ENCODE data around the gene CCL18. TPM values are rescaled to one million over a fixed set of nuclear protein-coding genes. Genes with fewer than 3 reads are reported as not detected.

The CCL18 gene
- polyA plus RNA-seq, 1 of the 3 experiments (the other 2 are of a cell fraction): not detected

GRCh38 chr17:36030956-36031355 lies 33.1 kb upstream of the CCL18 start (continued):
- no peak for TF ChIP-seq USF2 (IDR thresholded peaks at IDR 0.05; ENCODE audit: borderline replicate concordance, low read depth, low read length)

DNA sequence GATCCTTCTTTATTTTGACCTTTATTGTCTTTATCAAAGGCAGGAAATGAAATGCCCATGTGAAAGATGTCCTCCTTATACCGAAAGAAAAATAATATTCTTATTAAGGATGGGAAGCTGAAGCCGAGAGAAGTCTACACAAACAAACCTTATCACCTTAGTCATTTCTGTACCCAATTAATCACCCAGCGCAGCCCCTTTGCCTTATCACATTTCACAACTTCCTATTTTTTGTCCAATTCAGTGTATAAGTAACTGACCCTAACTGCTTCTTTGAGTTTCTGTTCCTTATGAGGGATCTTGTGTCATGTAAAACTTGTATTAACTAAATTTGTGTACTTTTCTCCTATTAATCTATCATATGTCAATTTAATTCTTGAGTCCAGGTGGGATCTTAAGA lies 29.9 kb upstream of the CCL18 start:
- H2AFZ ChIP-seq (ENCODE audit: low read depth): no peak overlapping the region
- no peaks in the 10 kb centered on the region for H3K79me2 ChIP-seq (ENCODE audit: insufficient read depth)
- no peaks in the 10 kb centered on the region for H3K4me1 ChIP-seq (ENCODE audit: control insufficient read depth in 1 of 2, insufficient read depth in 2 of 2, low read depth in 1 of 2, low read length in 1 of 2)
- no peak overlapping the region for H3K4me3 ChIP-seq (ENCODE audit: low read depth in 2 of 2, low read length in 1 of 2)
- H3K27me3 ChIP-seq (ENCODE audit: insufficient read depth): no peaks in the 10 kb centered on the region; the same call in 1 of the 2 replicates
- H3K36me3 ChIP-seq (replicated peaks in 1 of 2; ENCODE audit: control insufficient read depth in 1 of 2, insufficient read depth in 2 of 2, low read length in 1 of 2): no peaks in the 10 kb centered on the region
- ChIA-PET POLR2A (no interaction called here), CTCF (no interaction called here)
- no peak for DNase-seq
- H3K27ac ChIP-seq (ENCODE audit: low read depth in 2 of 2, low read length in 1 of 2): no peak overlapping the region
- no peak for TF ChIP-seq FOSL2 (IDR thresholded peaks at IDR 0.05; ENCODE audit: borderline replicate concordance, low read depth)
- no peak for TF ChIP-seq CHD2 (IDR thresholded peaks at IDR 0.05; ENCODE audit: low read length, partially characterized antibody)
- TF ChIP-seq MXI1 (IDR thresholded peaks at IDR 0.05; ENCODE audit: low read depth, low read length): no peak
- TF ChIP-seq, protein P1, sequence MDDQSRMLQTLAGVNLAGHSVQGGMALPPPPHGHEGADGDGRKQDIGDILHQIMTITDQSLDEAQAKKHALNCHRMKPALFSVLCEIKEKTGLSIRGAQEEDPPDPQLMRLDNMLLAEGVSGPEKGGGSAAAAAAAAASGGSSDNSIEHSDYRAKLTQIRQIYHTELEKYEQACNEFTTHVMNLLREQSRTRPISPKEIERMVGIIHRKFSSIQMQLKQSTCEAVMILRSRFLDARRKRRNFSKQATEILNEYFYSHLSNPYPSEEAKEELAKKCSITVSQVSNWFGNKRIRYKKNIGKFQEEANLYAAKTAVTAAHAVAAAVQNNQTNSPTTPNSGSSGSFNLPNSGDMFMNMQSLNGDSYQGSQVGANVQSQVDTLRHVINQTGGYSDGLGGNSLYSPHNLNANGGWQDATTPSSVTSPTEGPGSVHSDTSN (IDR thresholded peaks at IDR 0.05): no peak
- no peak for TF ChIP-seq RFX5 (IDR thresholded peaks at IDR 0.05; ENCODE audit: low read length)
- TF ChIP-seq NRF1 (IDR thresholded peaks at IDR 0.05; ENCODE audit: low read depth, low read length): no peak
- TF ChIP-seq YY1 (IDR thresholded peaks at IDR 0.05; ENCODE audit: low read depth): no peak
- no peak for TF ChIP-seq SMC3 (IDR thresholded peaks at IDR 0.05; ENCODE audit: low read depth, low read length)
- no peak for TF ChIP-seq NFIC (IDR thresholded peaks at IDR 0.05; ENCODE audit: borderline replicate concordance)
- no peaks in the 10 kb centered on the region for H3K9me2 ChIP-seq
- H3K4me2 ChIP-seq: no peak overlapping the region
- no peaks in the 10 kb centered on the region for H3K9me3 ChIP-seq
- 3% methylated on average over 3 of the region's 3 CpGs for WGBS (ENCODE audit: low lambda C conversion rate)
- no peaks in the 10 kb centered on the region for H3F3A ChIP-seq (replicated peaks; ENCODE audit: insufficient read depth)
- no peaks in the 10 kb centered on the region for H4K20me1 ChIP-seq (ENCODE audit: insufficient read depth)
- no peak overlapping the region for H3K9ac ChIP-seq

- Histone ChIP-seq H3F3A (replicated peaks; ENCODE audit: insufficient read depth) (no peaks in the 10 kb centered on the region), H3K4me1 (ENCODE audit: control insufficient read depth in 1 of 2, insufficient read depth in 2 of 2, low read depth in 1 of 2, low read length in 1 of 2) (no peaks in the 10 kb centered on the region), H3K9ac (no peak overlapping the region), H3K79me2 (ENCODE audit: insufficient read depth) (no peaks in the 10 kb centered on the region), H3K9me2 (no peaks in the 10 kb centered on the region), H3K36me3 (replicated peaks in 1 of 2; ENCODE audit: control insufficient read depth in 1 of 2, insufficient read depth in 2 of 2, low read length in 1 of 2) (no peaks in the 10 kb centered on the region), H4K20me1 (ENCODE audit: insufficient read depth) (no peaks in the 10 kb centered on the region), H3K4me2 (no peak overlapping the region), H3K27me3 (ENCODE audit: insufficient read depth) (no peaks in the 10 kb centered on the region; the same call in 1 of the 2 replicates), H3K27ac (ENCODE audit: low read depth in 2 of 2, low read length in 1 of 2) (no peak overlapping the region), H3K4me3 (ENCODE audit: low read depth in 2 of 2, low read length in 1 of 2) (no peak overlapping the region), H3K9me3 (no peaks in the 10 kb centered on the region), H2AFZ (ENCODE audit: low read depth) (no peak overlapping the region)
- ChIA-PET POLR2A (no interaction called here), CTCF (no interaction called here)
- no peak for DNase-seq
- 11% methylated on average over 4 of the region's 4 CpGs for WGBS (ENCODE audit: low lambda C conversion rate)
- TF ChIP-seq EZH2phosphoT487 (IDR thresholded peaks at IDR 0.05; ENCODE audit: borderline replicate concordance, low read depth) (no peak), USF2 (IDR thresholded peaks at IDR 0.05; ENCODE audit: borderline replicate concordance, low read depth, low read length) (no peak)
- TF ChIP-seq, protein P2, sequence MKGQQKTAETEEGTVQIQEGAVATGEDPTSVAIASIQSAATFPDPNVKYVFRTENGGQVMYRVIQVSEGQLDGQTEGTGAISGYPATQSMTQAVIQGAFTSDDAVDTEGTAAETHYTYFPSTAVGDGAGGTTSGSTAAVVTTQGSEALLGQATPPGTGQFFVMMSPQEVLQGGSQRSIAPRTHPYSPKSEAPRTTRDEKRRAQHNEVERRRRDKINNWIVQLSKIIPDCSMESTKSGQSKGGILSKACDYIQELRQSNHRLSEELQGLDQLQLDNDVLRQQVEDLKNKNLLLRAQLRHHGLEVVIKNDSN (IDR thresholded peaks at IDR 0.05; ENCODE audit: borderline replicate concordance, low read depth): no peak
Measured at GRCh38 chr17:36036235-36036634, 27.8 kb upstream of the CCL18 start.
